ENCODE measurements around the gene B4GAT1. TPM values are rescaled to one million over a fixed set of nuclear protein-coding genes. Genes with fewer than 3 reads are reported as not detected.
"Not testable (repeated sequence)": the region's sequence is repeated elsewhere in the genome, so short reads cannot be mapped to it uniquely, and the experiment has no call there.

Gene B4GAT1
- total RNA-seq, 1 donor: 25.0 TPM

DNA sequence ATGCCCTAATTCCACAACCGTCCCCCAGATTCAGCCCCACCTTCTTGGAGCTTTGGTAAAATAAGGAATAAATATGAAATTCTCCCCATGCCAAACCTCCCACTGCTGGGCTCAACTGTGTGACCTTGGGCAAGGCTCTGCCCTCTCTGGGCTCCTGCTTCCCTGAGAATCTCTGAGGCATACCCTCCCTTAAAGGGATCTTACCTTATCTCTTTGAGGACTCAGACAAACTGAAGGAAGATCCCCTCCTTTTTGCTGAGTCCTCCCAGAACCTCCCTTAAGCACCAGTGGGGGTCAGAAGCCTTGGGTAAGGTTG is 33.3 kb downstream of the B4GAT1 start:
- TF ChIP-seq CTCF (IDR thresholded peaks at IDR 0.05; ENCODE audit: insufficient read depth, low read depth, low read length): no peak
- DNase-seq (ENCODE audit: low read depth): no peak
- peak overlapping the region; percentile 91 for H3K4me3 ChIP-seq (ENCODE audit: low read depth, low read length)

DNA sequence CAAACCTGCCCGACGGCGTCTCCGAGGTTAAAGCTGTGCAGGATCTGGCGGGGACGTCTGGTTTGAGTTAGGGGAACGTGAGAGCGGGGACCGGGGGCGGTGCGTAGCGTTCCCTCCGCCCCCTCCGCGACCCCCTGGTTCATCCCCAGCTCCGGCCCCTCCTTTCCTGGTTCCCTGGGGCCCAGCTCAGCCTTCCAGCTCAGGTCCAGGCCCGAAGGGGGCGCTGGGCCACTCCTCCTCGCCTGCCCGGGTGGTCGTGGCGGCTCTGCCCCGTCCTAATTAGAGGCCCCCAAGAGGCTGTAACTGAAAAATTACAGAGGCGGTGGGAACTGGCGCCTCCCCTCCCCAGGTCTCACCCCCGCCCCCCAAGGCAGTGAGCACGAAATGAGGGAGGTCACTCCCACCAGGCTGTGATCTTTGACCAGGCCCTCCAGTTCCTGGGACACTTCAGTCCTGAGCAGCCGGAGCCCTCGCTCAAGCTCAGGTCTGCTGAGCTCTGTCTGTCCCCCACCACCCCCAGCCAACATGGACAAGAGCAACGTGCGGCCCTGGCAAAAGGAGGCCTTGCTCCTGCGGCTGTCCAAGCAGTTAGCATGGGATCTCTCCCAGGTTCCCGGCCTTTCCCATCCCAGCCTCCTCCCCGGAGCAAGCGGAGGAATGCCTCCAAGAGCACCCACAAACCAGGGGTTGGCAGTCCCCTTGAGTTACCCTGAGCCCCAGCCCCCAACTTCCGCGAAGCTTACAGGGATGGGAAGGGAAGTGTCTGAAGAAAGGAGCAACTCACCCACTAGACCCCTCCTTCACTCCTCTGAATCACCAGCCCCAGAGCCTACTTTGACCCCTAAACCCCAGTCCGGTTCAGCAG is 33.9 kb downstream of the B4GAT1 start:
- TF ChIP-seq CTCF (IDR thresholded peaks at IDR 0.05; ENCODE audit: insufficient read depth, low read depth, low read length): peak; percentile 51
- DNase-seq (ENCODE audit: low read depth): peak; percentile 50
- peak overlapping the region; percentile 91 for H3K4me3 ChIP-seq (ENCODE audit: low read depth, low read length)

- DNase-seq (ENCODE audit: low read depth): peak; percentile 100
- H3K4me3 ChIP-seq (ENCODE audit: low read depth, low read length): peak overlapping the region; percentile 91
- TF ChIP-seq CTCF (IDR thresholded peaks at IDR 0.05; ENCODE audit: insufficient read depth, low read depth, low read length): no peak
Observed at GRCh38 chr11:66312549-66313320, 34.7 kb downstream of the B4GAT1 start.

GRCh38 chr11:66311965-66312548 is 35.4 kb downstream of the B4GAT1 start:
- H3K4me3 ChIP-seq (ENCODE audit: low read depth, low read length): peak overlapping the region; percentile 69
- DNase-seq (ENCODE audit: low read depth): peak; percentile 90
- peak; percentile 91 for TF ChIP-seq CTCF (IDR thresholded peaks at IDR 0.05; ENCODE audit: insufficient read depth, low read depth, low read length)

DNA sequence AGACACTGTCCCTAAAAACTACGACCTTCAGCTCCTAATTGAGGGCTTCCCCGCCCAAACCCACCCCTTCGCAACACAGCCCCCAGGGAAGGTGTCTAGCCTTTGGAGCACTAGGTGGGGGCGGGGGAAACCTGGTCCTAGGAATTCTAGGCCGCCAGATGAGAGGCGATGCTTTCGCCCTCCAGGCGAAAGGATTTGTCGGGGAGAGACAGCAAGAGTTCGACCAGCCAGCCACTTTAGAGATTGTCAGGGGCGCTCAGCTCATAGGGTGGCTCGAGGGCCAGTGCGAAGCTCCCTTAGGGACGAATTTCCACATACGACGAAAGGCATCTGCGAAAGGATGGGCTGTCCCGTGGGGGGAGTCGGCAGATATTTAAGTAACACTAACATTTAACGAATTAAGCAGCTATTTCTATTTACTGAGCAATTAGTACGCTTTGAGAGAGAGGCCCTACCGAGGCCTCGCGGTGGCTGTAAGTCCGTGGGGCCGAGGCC is 35.9 kb downstream of the B4GAT1 start:
- H3K4me3 ChIP-seq (ENCODE audit: low read depth, low read length): peak overlapping the region; percentile 69
- DNase-seq (ENCODE audit: low read depth): no peak
- no peak for TF ChIP-seq CTCF (IDR thresholded peaks at IDR 0.05; ENCODE audit: insufficient read depth, low read depth, low read length)

GRCh38 chr11:66310803-66311440 is 36.5 kb downstream of the B4GAT1 start:
- not testable (repeated sequence) for H3K4me3 ChIP-seq (ENCODE audit: low read depth, low read length); DNase-seq (ENCODE audit: low read depth)

All from fibroblast of villous mesenchyme (primary cell).